HG02571 (cell line): ENCODE measurements around the gene XPO1.

Experiments
- ATAC-seq: cut with Tn5 transposase; IDR thresholded peaks from one replicate; pipeline ENCODE4 v1.9.1; 2021; ENCODE audit warnings: mild to moderate bottlenecking, moderate library complexity; ENCODE audit not compliant: unreplicated experiment

Gene XPO1

GRCh38 chr2:61437170-61437569 is 101.0 kb downstream of the XPO1 start:
- no peak for ATAC-seq

DNA sequence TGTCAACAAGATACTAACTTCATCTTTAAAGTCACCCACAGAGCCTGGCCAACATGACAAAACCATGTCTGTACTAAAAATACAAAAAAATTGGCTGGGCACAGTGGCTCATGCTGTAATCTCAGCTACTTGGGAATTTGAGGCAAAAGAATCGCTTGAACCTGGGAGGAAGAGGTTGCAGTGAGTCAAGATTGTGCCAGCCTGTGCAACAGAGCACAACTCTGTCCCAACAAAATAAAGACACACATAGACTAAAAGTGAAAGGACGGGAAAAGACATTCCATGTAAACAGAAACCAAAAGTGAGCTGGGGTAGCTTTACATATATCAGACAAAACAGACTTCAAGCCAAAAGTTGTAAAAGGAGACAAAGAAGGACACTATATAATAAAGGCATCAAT is 102.1 kb downstream of the XPO1 start:
- no peak for ATAC-seq

GRCh38 chr2:61435291-61435690 is 102.9 kb downstream of the XPO1 start:
- ATAC-seq, result no peak

DNA sequence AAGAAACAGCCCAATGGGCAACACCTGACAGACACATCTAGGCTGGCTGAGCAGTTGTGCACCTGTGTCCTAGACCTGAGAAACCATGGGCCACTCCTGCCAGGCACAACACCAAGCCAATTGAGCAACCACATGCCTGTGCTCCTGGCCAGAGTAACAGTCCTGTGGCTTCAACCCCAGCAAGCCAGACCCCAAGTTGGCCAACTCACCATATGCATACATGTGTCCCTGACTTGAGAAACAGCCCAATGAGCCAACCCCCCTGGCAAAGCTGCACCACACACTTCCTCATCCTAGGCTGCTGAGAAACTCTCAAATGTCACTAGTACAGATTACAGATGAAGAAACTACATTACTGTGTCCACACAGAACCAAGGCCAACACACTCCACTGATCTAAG is 103.8 kb downstream of the XPO1 start:
- ATAC-seq, result no peak

DNA sequence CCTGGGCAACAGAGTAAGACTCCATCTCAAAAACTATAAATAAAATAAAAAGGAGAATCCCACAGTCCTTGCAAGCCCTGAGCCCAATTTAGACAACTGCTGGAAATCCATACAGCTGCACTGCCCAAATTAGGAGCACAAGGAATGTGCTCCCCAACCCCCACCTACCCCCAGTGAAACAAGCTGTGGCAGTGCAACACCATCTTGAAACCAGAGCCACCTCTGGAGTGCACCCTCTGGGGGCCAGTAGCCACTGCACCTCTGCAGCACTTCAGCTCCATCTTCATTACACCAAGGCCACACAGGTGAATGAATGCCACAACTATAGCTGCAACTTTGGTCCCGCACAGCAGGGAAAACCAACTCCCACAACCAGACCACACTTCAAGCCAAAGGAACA is 104.5 kb downstream of the XPO1 start:
- ATAC-seq, result no peak

DNA sequence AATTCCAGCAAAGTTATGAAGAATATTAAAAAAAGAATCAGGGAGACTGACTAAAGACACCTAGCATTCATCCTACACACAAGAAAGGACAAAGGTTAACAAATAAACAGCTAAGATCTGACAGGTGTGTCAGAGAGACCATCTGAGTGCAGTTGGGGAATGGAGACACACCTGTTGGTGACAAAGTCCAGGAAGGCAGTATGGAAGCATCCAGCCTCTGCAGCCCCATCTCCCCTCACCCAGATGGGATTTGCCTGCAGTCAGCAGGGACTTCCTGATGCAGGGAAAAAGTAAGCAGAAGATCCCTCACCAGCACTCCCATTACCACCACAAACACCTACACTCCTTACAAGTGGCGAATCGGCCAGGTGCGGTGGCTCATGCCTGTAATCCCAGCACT is 105.2 kb downstream of the XPO1 start:
- no peak for ATAC-seq

DNA sequence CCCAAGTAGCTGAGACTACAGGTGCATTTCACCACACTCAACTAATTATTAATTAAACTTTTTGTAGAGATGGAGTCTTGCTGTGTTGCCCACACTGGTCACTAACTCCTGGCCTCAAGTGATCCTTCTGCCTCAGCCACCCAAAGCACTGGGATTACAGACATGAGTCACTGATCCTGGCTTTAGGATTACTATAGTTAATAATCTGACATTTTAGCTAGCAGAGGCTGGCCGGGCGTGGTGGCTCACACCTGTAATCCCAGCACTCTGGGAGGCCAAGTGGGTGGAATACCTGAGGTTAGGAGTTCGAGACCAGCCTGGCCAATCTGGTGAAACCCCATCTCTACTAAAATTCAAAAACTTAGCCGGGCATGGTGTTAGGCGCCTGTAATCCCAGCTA is 106.8 kb downstream of the XPO1 start:
- no peak for ATAC-seq
